Vagina (tissue), 2 donors: Measurements from ENCODE around the gene ELOVL6.

Experiments used
- POLR2A ChIP-seq, 2 donors: fragments of 450-650 bp; IDR thresholded peaks; one replicate each; pipeline ENCODE4 v1.6.1; 2017; ENCODE audit warnings: antibody characterized with exemption in 2 of 2, mild to moderate bottlenecking in 2 of 2, moderate library complexity in 2 of 2
- POLR2AphosphoS5 ChIP-seq, 2 donors: sonication (generic); formaldehyde crosslinking; IDR thresholded peaks; one replicate each; pipeline ENCODE4 v1.9.0; 2017; ENCODE audit warnings: antibody characterized with exemption in 2 of 2, mild to moderate bottlenecking in 2 of 2, low read depth in 1 of 2; ENCODE audit not compliant: insufficient read depth in 1 of 2
- TF ChIP-seq, protein P1 (sequence below), 3 experiments: fragments of 450-650 bp in 2 of 3; fragments of 200-600 bp in 1 of 3; sonication (generic) in 1 of 3; IDR thresholded peaks; one replicate each; pipeline ENCODE4 v1.5.1; 2017 to 2019; ENCODE audit warnings: antibody characterized with exemption in 3 of 3, mild to moderate bottlenecking in 2 of 3, moderate library complexity in 2 of 3

GRCh38 chr4:110055158-110055768, 143.2 kb downstream of the ELOVL6 start:
- TF ChIP-seq, protein P1, sequence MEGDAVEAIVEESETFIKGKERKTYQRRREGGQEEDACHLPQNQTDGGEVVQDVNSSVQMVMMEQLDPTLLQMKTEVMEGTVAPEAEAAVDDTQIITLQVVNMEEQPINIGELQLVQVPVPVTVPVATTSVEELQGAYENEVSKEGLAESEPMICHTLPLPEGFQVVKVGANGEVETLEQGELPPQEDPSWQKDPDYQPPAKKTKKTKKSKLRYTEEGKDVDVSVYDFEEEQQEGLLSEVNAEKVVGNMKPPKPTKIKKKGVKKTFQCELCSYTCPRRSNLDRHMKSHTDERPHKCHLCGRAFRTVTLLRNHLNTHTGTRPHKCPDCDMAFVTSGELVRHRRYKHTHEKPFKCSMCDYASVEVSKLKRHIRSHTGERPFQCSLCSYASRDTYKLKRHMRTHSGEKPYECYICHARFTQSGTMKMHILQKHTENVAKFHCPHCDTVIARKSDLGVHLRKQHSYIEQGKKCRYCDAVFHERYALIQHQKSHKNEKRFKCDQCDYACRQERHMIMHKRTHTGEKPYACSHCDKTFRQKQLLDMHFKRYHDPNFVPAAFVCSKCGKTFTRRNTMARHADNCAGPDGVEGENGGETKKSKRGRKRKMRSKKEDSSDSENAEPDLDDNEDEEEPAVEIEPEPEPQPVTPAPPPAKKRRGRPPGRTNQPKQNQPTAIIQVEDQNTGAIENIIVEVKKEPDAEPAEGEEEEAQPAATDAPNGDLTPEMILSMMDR (IDR thresholded peaks at IDR 0.05): no peak
- no peak for TF ChIP-seq POLR2A (IDR thresholded peaks at IDR 0.05)
- TF ChIP-seq POLR2AphosphoS5 (IDR thresholded peaks at IDR 0.05; ENCODE audit: insufficient read depth in 1 of 2, low read depth in 1 of 2): no peak
